GM12872 (cell line): ENCODE data around the gene ZDHHC13.
A peak's percentile ranks its signal among the peaks of the same experiment; 100 is the strongest.

Experiments
- TF ChIP-seq, protein P1 (sequence below): IDR thresholded peaks from 3 replicates; pipeline ENCODE4 v1.5.1; 2011; ENCODE audit warnings: low read depth, mild to moderate bottlenecking, low read length, moderate library complexity; ENCODE audit not compliant: insufficient read depth

Gene ZDHHC13, protein sequence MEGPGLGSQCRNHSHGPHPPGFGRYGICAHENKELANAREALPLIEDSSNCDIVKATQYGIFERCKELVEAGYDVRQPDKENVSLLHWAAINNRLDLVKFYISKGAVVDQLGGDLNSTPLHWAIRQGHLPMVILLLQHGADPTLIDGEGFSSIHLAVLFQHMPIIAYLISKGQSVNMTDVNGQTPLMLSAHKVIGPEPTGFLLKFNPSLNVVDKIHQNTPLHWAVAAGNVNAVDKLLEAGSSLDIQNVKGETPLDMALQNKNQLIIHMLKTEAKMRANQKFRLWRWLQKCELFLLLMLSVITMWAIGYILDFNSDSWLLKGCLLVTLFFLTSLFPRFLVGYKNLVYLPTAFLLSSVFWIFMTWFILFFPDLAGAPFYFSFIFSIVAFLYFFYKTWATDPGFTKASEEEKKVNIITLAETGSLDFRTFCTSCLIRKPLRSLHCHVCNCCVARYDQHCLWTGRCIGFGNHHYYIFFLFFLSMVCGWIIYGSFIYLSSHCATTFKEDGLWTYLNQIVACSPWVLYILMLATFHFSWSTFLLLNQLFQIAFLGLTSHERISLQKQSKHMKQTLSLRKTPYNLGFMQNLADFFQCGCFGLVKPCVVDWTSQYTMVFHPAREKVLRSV

GRCh38 chr11:19116971-19117759 lies at the start of gene ZDHHC13:
Gene ZDHHC13, plus strand, starts transcription at chr11:19117168. Its CDS starts 82 bp downstream, at chr11:19117250.
- TF ChIP-seq, protein P1, sequence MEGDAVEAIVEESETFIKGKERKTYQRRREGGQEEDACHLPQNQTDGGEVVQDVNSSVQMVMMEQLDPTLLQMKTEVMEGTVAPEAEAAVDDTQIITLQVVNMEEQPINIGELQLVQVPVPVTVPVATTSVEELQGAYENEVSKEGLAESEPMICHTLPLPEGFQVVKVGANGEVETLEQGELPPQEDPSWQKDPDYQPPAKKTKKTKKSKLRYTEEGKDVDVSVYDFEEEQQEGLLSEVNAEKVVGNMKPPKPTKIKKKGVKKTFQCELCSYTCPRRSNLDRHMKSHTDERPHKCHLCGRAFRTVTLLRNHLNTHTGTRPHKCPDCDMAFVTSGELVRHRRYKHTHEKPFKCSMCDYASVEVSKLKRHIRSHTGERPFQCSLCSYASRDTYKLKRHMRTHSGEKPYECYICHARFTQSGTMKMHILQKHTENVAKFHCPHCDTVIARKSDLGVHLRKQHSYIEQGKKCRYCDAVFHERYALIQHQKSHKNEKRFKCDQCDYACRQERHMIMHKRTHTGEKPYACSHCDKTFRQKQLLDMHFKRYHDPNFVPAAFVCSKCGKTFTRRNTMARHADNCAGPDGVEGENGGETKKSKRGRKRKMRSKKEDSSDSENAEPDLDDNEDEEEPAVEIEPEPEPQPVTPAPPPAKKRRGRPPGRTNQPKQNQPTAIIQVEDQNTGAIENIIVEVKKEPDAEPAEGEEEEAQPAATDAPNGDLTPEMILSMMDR: peak; percentile 54

- TF ChIP-seq, protein P1: peak; percentile 95
These were observed 45.7 kb upstream of the ZDHHC13 start for GRCh38 chr11:19071255-19071654.

DNA sequence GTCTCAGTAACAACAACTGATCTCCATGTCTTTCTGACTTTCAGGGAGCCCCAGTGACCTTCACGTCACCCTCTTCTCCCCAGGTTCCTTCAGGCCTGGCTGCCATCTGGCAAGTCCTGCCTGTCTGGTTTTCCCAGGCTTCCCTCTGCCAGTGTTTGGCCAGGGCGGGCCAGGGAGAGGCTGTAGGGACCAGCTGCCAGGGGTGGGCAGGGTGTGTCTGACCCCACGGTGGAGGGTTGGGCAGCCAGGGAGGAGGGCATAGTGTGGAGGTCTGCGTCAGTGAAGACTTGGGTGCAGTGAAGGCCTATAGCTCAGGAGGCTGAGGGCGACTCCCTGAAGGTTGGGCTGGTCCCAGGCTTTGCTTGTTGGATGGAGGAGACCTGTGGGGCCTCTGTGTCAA lies 44.5 kb upstream of the ZDHHC13 start:
- TF ChIP-seq, protein P1: no peak

DNA sequence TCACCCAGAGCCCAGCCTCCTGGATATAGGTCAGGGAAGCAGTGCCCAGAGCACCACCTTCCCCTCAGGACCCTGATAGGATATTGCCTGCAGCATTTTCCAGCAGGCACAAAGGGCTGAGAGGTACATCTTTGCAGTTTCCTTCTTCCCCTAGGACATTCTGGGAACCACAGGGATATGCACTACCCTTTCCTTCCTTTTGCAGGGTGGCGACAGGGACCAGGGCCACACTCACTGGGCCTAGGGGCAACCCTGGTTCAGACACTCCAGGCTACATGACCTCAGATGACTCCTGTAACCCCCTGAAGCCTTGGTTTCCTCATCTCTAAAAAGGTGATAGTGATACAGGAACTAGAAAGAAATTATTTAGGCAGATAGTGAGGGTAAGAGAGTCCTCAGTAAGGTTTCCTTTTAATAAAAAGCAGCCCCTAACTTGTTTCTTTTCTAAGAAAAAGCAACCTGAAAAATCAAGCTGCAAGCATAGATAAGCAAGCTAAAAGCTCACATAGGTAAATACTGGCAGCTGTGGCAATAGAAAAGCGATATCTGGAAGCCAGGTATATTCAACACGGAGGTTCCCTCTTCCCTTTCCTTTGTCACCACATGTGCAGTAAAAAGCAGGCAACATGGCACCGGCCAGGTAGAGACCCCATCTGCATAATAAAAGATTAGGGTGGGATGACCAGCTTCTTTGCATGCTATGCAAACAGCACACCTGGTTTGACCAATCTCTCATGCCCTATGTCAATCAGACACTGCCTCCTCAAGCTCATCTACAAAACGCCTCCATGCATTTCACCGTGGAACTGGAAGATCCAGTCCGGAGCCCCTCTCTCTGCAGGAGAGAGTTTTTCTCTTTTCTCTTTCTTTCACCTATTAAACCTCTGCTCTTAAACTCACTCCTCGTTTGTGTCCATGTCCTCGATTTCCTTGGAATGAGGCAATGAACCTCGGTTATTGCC lies 43.2 kb upstream of the ZDHHC13 start:
- TF ChIP-seq, protein P1: no peak

DNA sequence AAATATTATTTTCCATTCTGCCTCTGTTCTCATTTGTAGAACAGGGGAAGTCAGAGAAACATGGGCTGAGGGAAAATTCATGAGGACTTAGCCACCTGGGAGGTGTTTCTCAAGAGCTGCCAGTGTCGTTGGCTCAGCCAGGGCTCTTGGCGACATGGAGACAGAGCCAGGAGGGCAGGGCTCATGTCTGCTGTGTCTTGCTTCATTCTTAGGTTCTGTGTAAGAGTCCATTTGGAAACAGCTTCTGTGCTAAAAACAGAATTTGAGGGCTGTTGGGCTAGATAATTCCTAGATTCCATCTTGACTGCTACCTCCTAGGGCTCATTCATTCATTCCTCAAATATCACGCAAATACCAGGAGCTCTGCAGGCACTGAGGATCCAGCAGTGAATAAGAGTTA lies 41.3 kb upstream of the ZDHHC13 start:
- TF ChIP-seq, protein P1: no peak

- TF ChIP-seq, protein P1: peak; percentile 96
These were observed 40.0 kb upstream of the ZDHHC13 start for GRCh38 chr11:19076744-19077589.
